ENCODE results near the gene DOCK9. TPM values are rescaled to one million over a fixed set of nuclear protein-coding genes. Genes with fewer than 3 reads are reported as not detected.

Gene DOCK9
- total and polyA plus RNA-seq, 7 donors, result 13.8 to 39.5 (median 19.9) TPM

DNA sequence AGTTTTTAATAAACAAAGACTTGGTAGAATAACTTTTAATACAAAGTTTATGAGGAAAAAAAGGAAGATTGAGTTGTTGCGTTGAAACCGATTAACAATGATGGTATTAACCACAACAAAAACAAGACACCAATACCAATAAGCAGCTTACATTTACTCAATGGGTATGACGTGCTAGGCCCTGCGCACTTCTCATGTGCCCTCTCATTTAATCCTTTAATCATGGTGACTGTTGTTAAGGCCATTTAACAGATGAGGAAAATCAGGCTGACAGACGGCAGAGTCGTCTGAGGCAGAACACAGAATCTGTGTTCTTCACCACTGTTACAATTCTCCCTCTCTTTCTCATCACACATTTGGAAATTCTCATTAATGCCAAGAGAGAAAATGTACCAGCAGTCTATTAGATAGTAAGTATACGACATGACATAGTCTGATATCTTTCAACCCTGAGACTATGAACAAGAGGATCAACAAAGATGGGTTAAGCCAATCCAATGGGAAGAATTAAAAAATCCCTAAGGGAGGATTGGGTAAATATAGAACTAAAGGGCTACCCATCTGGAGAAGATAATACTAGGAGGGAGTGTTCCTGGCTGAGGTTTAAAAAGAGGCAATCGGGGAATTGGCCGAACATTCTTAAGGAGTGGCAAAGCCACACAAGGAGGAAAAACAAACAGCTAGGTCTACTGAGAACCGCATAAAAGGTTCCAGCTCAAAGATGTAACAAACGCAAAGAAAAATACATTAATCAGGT, 54.0 kb downstream of the DOCK9 start:
- Histone ChIP-seq H3K4me3 (no peak overlapping the region), H3K4me1 (peaks cover 4% of the 10 kb centered on the region), H3K9me3 (no peaks in the 10 kb centered on the region), H3K27ac (no peak overlapping the region), H3K27me3 (ENCODE audit: insufficient read depth in 3 of 3, low read length in 2 of 3) (no peaks in the 10 kb centered on the region), H3K36me3 (ENCODE audit: insufficient read depth in 1 of 2, low read depth in 1 of 2) (peaks cover 0 to 16% of the 10 kb centered on the region in 2 donors)
- ATAC-seq (peak in 1 of 4 donors; percentile 42), DNase-seq (no peak)
- TF ChIP-seq CTCF (IDR thresholded peaks at IDR 0.05), result no peak
- WGBS, 3 donors, result 58 to 70% (median 60%) methylated on average over 11 of the region's 11 CpGs
- intact Hi-C loops (cut with DNase I), result no loop called here

GRCh38 chr13:98922306-98922705, 55.6 kb downstream of the DOCK9 start:
- no peak overlapping the region for H3K27ac ChIP-seq
- H3K9me3 ChIP-seq, result no peaks in the 10 kb centered on the region
- no peak for DNase-seq
- H3K36me3 ChIP-seq (ENCODE audit: insufficient read depth in 1 of 2, low read depth in 1 of 2), result peaks cover 0 to 16% of the 10 kb centered on the region in 2 donors
- no peak for ATAC-seq
- whole genome bisulfite sequencing, 3 donors, result 78 to 90% (median 86%) methylated on average over 4 of the region's 4 CpGs
- no peak overlapping the region for H3K4me3 ChIP-seq
- H3K27me3 ChIP-seq (ENCODE audit: insufficient read depth in 3 of 3, low read length in 2 of 3), result no peaks in the 10 kb centered on the region
- intact Hi-C loops (cut with DNase I), result no loop called here
- peaks cover 4% of the 10 kb centered on the region for H3K4me1 ChIP-seq
- no peak for TF ChIP-seq CTCF (IDR thresholded peaks at IDR 0.05)

GRCh38 chr13:98921786-98922185, 56.1 kb downstream of the DOCK9 start:
- Histone ChIP-seq H3K27me3 (ENCODE audit: insufficient read depth in 3 of 3, low read length in 2 of 3) (no peaks in the 10 kb centered on the region), H3K4me3 (no peak overlapping the region), H3K27ac (no peak overlapping the region), H3K4me1 (peaks cover 4% of the 10 kb centered on the region), H3K9me3 (no peaks in the 10 kb centered on the region), H3K36me3 (ENCODE audit: insufficient read depth in 1 of 2, low read depth in 1 of 2) (peaks cover 0 to 16% of the 10 kb centered on the region in 2 donors)
- intact Hi-C loops (cut with DNase I), result no loop called here
- TF ChIP-seq CTCF (IDR thresholded peaks at IDR 0.05), result no peak
- WGBS, 3 donors, result 92 to 98% (median 92%) methylated on average over 5 of the region's 5 CpGs
- DNase-seq (no peak), ATAC-seq (no peak)

- peaks cover 0 to 16% of the 10 kb centered on the region in 2 donors for H3K36me3 ChIP-seq (ENCODE audit: insufficient read depth in 1 of 2, low read depth in 1 of 2)
- H3K4me1 ChIP-seq, result peaks cover 4% of the 10 kb centered on the region
- TF ChIP-seq CTCF (IDR thresholded peaks at IDR 0.05), result no peak
- ATAC-seq (no peak), DNase-seq (no peak)
- no peaks in the 10 kb centered on the region for H3K9me3 ChIP-seq
- no peak overlapping the region for H3K27ac ChIP-seq
- WGBS, 3 donors, result 74 to 83% (median 80%) methylated on average over 5 of the region's 5 CpGs
- H3K27me3 ChIP-seq (ENCODE audit: insufficient read depth in 3 of 3, low read length in 2 of 3), result no peaks in the 10 kb centered on the region
- intact Hi-C loops (cut with DNase I), result no loop called here
- no peak overlapping the region for H3K4me3 ChIP-seq
Measured at GRCh38 chr13:98921015-98921580, 56.8 kb downstream of the DOCK9 start.
